RWPE1 (cell line): Measurements from ENCODE around the gene MRC2.

Experiments used
- CTCF ChIA-PET: fragments of 350-600 bp; sonication (Branson Sonifier 250); formaldehyde crosslinking; extraction: SDS; loops from one replicate; lab custom pipeline; 2021; lab: Yijun Ruan, JAX
- POLR2A ChIA-PET: fragments of 400-600 bp; formaldehyde crosslinking; extraction: SDS; loops from one replicate; lab custom pipeline; 2020; ENCODE audit warnings: antibody characterized with exemption; ENCODE audit not compliant: low non-redundant PET; lab: Yijun Ruan, JAX
- DNase-seq: peaks from one replicate; pipeline ENCODE4 v3.0.0; 2012; ENCODE audit warnings: low spot score
- H3K27ac ChIP-seq: fragments of 450-650 bp; 2 replicates; pipeline ENCODE4 v1.5.1; 2017
- CTCF ChIP-seq: fragments of 450-650 bp; conservative IDR thresholded peaks from 2 replicates; pipeline ENCODE4 v1.5.1; 2017; ENCODE audit warnings: low read depth, mild to moderate bottlenecking

Gene MRC2

GRCh38 chr17:62706598-62707424 is 79.3 kb downstream of the MRC2 start:
- peak overlapping the region; percentile 96 for H3K27ac ChIP-seq
- no peak for TF ChIP-seq CTCF
- CTCF ChIA-PET, result interaction anchor here (0.7 kb wide), 1 partner anchor 197 kb away, joined by 4 read pairs; no protein-coding TSS in a partner anchor
- POLR2A ChIA-PET, result no interaction called here
- no peak for DNase-seq

- ChIA-PET POLR2A (no interaction called here), CTCF (no interaction called here)
- no peak for DNase-seq
- TF ChIP-seq CTCF, result no peak
- H3K27ac ChIP-seq, result peak overlapping the region; percentile 96; the same call in 1 of the 2 replicates
Observed at GRCh38 chr17:62707425-62707739, 79.9 kb downstream of the MRC2 start.

GRCh38 chr17:62708587-62708986 is 81.1 kb downstream of the MRC2 start:
- POLR2A ChIA-PET, result no interaction called here
- no peak for TF ChIP-seq CTCF
- DNase-seq, result no peak
- CTCF ChIA-PET, result no interaction called here
- no peak overlapping the region for H3K27ac ChIP-seq

GRCh38 chr17:62712171-62712581 is 84.7 kb downstream of the MRC2 start:
- ChIA-PET CTCF (no interaction called here), POLR2A (no interaction called here)
- TF ChIP-seq CTCF, result no peak
- no peak for DNase-seq
- no peak overlapping the region for H3K27ac ChIP-seq

GRCh38 chr17:62713086-62713881 is 85.8 kb downstream of the MRC2 start:
- ChIA-PET POLR2A (no interaction called here), CTCF (interaction anchor here (0.9 kb wide), 1 partner anchor 693 kb away, joined by 3 read pairs; no protein-coding TSS in a partner anchor)
- no peak for TF ChIP-seq CTCF
- no peak overlapping the region for H3K27ac ChIP-seq
- no peak for DNase-seq

GRCh38 chr17:62714016-62714777 is 86.7 kb downstream of the MRC2 start:
- TF ChIP-seq CTCF, result no peak
- H3K27ac ChIP-seq, result peak overlapping the region; percentile 65
- ChIA-PET POLR2A (no interaction called here), CTCF (interaction anchor here (0.9 kb wide), 1 partner anchor 692 kb away, joined by 3 read pairs; no protein-coding TSS in a partner anchor)
- DNase-seq, result no peak
